GM19467 (cell line): ENCODE results near the gene RNF207.
"Not testable (repeated sequence)": the region's sequence is repeated elsewhere in the genome, so short reads cannot be mapped to it uniquely, and the experiment has no call there.

ENCODE experiments used
- ATAC-seq: cut with Tn5 transposase; IDR thresholded peaks from one replicate; pipeline ENCODE4 v1.9.1; 2021; ENCODE audit warnings: mild to moderate bottlenecking, moderate library complexity; ENCODE audit not compliant: unreplicated experiment

Gene RNF207

DNA sequence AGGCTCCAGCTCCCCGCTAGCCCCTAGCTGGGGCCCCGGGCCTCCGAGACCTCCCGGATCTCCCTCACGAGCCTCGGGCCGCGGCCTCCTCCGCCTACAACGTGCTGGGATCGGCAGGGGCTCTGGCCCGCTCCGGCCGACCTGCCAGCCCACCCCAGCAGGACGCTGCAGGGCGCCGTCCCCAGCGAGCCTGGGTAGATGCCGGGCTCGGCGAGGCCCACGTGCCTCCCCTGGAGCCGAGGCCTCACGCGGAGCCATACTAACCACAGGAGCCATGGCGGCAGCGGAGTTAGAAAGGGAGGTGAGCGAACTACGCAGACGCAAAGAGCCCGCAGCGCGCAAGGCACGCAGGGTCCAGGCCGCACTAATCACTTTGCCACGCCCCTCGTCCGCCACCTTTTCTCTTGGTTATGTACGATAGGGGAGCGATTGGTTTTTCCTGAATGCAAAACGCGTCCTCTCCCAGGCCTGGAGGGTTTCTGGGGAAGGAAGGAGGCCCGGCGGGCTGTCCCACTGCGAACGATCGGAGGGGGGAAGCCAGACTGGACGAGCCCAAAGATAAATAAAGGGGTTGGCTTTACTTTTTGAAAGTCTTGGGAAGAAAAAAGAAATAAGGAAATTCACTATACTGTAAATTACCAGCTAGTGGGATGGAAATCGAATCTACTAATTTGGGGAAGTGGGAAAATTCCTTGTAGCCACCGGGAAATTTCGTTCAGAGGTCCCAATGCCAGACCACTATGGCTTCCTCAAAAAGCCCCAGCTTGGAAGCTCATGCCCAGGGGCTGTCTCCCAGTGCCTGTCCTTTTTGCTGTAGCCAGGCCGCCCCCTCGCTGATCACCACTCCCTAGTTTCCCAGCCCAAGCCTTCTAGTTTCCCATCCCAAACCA lies 6.4 kb upstream of the RNF207 start, which contains the start of gene RPL22:
Gene RPL22 (minus strand): TSS at position 298 of the 890 bp plus-strand sequence. CDS start 22 bp downstream, at position 276.
- peak; percentile 95 for ATAC-seq

DNA sequence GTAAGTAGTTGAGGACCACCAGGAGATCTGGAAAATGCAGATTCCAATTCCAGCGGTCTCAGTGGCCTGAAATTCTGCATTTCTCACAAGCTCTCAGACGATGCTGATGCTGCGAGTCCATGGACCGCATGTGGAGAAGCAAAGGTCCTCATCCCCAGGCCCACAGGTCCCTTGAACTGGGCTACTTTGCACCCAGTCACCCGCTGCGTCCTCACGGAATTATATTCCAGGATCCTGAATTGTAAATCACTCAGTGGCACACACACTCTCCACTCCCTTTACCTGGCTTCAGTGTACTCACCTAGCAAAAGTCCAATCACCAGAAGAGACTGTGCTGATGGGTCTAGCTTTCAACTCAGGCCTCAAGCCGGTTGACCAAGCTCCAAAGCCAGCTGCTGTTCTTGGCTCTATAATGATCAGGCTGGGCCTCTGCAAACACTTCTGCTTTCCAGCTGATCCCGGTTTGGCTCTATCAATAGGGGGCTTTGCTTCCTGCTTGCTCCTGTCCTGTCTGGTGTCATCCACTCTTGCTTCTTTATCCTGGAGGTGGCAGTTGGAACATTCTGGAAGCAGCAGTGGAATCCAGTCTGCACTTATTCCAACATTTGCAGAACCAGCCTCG lies 5.6 kb upstream of the RNF207 start:
- ATAC-seq = no peak

DNA sequence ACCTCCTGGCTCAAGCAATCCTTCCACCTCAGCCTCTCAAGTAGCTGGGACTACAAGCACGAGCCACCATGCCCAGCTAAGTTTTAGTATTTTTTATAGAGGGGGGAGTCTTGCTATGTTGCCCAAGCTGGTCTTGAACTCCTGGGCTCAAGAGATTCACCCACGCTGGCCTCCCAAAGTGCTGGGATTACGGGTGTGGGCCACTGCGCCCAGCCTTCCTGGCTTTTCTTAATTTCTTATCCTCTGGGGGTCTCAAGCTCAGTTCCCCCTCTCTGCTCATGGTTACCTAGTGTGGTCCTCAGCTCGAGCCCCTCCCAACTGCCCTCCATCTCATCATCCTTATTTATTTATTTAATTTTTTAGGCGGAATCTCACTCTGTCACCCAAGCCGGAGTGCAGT lies 3.7 kb upstream of the RNF207 start:
- no peak for ATAC-seq

DNA sequence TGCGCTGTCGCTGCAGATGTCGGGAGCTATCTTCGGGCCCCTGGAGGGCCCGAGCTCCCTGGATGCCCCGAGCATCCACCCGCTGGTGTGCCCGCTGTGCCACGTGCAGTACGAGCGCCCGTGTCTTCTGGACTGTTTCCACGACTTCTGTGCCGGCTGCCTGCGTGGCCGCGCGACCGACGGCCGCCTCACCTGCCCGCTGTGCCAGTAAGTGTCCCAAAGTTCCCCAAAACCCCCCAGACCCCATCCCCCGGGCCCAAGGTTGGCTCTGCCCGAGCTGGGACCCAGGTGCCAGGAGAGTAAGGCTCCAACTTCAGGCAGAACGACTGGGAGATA lies 569 bp downstream of the RNF207 start:
- no peak for ATAC-seq

DNA sequence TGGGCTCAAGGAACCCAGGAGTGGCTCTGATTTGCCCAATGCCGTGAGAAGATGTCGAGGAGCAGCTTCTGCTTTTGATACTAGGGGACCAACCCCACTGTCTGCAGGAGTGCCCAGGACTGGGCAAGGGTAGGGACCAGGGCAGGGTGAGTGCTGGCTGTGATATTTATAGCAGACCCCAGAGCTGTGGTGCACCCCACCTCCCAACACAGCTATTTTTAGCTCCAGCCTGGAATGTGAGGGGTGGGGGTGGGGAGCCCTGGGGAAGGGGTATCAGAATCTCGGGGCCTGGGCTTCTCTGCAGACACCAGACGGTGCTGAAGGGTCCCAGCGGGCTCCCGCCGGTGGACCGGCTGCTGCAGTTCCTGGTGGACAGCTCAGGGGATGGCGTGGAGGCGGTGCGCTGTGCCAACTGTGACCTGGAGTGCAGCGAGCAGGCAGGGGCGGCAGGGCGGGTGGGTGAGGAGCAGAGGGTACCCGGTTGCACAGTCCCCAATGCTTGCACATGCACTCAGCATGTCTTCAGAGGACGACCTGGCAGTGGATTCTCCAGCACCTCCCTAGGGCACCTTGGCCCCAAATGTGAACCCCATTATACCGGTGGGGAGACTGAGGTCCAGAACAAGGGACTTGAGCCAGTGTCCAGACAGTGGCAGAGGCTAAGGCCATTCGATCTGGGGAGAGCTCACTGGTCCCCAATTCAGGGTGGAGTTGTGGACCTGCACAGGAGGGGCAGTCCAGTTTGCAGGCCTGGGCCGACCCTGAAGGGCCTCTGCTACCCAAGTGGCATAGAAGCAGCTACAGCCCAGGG lies 1.4 kb downstream of the RNF207 start:
- no peak for ATAC-seq

DNA sequence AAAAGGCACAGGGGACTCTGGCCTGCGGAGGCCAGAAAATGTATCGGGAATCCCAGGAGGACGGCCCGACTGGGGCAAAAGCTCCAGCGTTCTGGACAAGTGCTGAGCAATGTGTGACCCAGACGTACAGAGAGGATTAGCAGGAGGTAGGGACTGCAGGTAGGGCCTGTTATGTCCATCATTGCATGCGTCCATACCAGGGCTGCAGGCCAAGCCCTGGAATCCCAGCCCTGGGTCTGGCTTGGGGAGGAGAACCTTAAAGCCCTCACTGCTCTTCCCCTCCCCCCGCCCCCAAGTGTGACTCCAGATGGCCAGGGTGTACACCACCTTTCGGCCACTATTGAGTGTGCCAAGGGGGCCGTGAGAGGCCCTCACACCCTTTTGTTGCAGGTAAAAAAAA lies 2.0 kb downstream of the RNF207 start:
- no peak for ATAC-seq

DNA sequence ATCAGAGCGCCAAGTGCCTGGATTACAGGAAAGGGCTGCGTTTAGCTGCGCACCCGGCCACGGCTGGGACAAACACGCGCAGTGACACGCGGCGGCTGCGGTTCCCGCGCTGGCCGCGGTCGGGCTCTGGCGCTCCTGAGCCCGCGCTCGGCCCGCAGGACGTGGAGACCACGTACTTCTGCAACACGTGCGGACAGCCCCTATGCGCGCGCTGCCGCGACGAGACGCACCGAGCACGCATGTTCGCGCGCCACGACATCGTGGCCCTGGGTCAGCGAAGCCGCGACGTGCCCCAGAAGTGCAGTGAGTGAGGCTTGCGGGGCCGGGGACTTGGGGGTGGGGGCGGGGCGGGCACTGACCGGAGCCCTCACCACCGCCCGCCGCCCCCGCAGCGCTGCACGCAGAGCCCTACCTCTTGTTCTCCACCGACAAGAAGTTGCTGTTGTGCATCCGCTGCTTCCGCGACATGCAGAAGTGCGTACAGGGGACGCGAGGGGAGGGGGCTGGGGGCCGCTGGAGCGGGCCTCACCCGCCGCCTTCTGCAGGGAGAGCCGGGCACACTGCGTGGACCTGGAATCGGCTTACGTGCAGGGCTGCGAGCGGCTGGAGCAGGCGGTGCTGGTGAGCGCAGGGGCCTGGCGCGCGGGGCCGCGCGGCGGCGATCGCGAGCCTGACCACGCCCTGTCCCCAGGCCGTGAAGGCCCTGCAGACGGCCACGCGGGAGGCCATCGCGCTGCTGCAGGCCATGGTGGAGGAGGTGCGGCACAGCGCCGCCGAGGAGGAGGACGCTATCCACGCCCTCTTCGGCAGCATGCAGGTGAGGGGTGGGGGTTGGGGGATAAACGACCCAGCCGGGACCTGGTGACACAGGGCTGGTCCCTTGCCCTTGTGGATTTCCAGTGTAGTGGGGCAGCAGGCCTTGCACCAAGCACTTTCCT lies 3.1 kb downstream of the RNF207 start:
- ATAC-seq = no peak

DNA sequence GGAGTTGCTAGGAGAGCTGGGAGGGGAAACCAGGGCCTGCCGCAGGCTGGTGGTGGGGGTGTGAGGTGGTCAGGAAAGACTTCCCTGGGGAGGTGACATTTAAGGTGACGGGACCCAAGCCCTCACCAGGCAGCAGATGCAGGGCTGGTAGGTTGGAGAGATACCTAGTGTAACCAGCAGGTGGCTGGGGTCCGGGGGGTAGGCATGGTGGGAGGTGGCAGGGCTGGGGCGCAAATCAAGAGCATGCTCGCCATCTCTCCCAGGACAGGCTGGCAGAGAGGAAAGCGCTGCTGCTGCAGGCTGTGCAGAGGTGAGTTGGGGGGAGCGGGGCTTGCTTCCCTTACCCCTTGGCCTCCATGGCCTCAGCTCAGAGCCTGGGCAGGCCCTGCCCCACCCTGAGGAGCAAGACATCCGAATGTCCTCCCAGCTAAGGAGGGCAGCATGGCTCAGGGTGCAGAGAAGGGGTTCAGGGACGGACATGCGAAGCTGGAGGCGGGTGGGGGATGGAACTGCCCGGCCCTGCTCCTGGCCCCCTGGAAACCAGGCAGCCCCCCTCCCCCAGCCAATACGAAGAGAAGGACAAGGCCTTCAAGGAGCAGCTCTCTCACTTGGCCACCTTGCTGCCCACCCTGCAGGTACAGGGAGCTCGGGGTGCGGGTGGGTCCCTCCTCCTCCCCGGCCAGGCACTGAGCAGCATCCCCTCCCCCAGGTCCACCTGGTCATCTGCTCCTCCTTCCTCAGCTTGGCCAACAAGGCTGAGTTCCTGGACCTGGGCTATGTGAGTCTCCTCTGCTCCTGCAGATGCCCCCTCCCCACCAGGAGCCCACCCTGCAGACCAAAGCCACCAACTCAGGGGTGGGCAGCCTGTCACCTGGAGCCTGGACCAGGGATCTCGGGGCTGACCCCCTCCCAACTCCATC lies 4.0 kb downstream of the RNF207 start:
- ATAC-seq = no peak

DNA sequence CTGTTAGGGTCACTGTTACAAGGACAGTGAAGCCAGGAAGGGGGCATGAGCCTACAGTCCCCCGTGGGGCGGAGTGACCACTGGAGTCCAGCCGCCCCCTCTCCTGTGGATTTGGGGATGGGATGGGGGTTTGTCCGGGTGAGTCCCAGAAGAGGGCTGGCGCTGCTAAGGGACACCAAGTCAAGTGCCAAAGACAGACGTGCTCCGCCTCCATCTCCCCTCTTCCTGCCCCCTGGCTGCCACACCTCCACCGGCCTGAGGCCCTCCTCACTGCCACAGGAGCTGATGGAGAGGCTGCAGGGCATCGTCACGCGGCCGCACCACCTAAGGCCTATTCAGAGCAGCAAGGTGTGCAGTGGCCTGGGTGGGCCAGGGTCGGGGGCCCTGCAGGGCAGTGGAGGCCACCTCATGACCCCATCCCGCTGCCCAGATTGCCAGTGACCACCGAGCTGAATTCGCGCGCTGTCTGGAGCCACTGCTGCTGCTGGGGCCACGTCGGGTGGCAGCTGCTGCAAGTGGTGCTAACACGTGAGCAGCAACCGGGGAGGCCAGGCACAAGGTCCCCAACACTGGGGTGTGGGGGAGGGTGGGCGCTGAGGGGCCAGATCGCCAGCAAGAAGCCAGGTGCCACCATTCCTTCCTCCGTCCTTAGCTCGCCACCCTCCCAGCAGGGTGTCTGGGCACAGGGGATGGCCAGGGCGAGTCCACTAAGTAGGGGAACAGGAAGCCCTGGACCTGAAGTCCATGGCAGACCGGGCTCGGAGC lies 4.9 kb downstream of the RNF207 start:
- ATAC-seq = no peak

DNA sequence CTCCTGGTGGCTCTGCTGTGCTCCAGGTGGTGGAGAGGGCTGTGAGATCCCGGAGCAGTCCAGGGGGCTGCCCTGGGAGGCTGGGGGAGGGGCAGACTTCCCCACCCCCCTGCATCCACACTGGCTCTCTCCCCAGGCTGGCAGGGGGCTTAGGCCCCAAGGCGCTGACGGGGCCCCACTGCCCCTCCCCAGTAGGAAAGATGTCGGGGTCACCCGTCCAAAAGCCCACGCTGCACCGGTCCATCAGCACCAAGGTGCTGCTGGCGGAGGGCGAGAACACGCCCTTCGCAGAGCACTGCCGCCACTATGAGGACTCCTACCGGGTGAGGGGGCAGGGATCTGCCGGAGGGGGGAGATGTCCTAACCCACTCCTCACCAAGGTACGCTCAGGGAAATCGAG lies 5.8 kb downstream of the RNF207 start:
- ATAC-seq = no peak

DNA sequence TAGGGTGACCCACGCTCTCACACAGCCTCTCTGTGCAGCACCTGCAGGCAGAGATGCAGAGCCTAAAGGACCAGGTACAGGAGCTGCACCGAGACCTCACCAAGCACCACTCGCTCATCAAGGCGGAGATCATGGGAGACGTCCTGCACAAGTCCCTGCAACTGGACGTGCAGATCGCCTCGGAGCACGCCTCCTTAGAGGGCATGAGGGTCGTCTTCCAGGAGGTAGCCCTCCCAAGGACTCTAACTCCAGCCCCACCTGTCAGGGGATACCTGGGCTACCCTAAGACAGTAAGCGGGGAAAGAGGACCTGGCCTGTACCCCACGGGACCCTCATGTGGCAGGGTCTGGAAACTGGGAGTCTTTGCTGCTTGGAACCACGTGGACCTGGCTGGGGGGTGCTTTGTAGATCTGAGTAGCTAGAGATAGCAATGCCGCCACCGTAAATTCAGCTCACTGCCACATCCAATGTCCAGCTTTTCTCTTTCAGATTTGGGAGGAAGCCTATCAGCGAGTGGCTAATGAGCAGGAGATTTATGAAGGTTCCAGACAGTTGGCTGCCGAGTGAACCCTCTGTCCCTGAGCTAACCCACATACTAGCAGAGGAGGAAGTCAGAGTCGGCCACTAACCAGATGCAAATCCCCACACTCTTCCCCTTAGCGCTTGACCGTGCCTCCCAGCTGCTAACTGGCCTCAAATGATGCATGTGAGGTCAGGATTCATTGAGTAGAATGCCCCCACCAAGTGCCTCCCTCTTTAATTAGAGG lies 6.5 kb downstream of the RNF207 start:
- ATAC-seq = no peak

DNA sequence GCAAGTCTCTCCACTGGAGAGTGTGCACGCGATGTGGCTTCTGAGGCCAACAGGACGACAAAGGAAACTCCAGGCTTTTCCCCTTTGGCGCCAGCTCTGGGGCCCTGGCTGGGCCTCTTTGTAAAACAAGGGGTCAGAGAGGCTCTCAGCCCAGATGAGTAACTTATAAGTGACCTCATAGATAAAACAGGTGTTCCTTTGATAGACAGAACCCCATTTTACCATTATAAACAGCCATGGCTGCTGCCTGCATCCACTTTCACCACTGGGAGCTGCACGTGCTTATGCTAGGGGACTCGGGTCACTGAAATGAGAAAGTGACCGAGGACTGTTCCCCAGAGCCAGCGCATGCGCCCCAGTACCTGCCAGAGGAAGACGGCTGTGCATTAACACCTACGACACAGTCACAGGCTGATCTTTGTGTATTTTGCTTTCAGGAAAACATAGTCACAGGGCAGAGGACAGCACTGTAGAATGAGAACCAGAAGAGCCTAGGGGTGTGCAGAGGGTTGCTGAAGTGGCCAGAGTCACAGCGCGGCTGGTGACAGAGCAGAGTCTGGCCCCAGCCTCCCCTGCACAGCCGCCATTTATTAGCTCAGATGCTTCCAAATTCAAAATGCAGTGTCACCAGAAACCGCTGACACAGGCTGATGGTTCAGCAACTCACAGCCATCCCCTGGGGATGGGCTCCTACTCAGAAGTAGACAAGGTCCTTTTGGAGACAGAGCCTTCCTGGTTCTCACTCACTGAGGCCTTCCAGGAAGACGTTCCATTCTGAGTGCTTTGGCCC lies 12.7 kb downstream of the RNF207 start:
- no peak for ATAC-seq

DNA sequence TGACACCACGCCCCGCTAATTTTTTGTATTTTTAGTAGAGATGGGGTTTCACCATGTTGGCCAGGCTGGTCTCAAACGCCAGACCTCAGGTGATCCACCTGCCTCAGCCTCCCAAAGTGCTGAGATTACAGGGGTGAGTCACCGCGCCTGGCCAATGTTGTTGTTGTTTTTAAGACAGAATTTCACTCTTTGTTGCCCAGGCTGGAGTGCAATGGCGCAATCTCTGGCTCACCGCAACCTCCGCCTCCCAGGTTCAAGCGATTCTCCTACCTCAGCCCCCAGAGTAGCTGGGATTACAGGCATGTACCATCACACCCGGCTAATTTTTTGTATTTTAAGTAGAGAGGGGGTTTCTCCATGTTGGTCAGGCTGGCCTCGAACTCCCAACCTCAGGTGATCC lies 13.7 kb downstream of the RNF207 start:
- ATAC-seq = not testable (repeated sequence)

DNA sequence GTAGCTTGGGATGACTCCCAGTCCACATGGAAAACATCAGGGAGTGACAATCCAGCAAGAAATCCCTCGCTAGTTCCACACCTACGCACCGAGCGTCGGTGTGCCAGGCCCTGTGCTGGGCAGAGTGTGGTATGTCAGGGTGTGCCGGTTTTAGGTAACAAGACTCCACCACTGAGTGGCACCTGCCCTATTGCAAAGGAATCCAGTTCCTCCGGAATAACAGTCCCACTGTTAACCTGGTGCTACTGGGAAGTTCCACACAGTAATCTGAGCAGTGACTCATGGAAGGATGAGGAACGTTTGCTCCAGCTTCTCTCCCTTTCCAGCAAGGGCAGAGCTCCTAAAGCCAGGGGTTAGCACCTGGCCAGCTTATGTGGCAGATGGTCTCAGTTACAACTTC lies 14.3 kb downstream of the RNF207 start:
- no peak for ATAC-seq

DNA sequence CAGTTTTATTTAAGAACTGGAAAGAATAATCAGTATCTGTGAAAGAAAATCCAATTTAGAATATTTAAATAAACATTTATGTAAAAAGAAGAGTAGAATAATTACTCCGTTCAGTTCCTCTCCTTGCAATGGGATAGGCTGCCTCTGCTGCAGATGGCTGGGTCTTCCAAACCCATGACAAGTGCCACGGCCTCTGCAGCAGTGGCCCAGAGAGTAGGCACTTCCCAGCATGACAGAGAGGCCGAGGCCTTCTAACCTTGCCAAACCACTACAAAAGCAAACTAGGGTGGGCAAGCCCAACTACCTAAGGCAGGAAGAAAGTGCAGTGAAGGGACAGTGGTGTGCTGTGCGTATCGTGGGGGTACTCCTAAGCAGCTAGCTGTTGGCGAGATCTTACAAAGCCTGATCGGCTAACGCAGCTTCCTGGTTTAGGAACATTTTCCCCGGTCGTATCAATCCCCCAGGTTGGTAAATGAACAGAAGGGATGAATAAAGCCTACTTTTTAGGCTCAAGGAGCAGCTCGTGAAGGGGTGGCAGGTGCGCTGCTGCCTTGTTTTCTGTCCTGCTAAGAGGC lies 15.4 kb downstream of the RNF207 start:
- ATAC-seq = no peak

DNA sequence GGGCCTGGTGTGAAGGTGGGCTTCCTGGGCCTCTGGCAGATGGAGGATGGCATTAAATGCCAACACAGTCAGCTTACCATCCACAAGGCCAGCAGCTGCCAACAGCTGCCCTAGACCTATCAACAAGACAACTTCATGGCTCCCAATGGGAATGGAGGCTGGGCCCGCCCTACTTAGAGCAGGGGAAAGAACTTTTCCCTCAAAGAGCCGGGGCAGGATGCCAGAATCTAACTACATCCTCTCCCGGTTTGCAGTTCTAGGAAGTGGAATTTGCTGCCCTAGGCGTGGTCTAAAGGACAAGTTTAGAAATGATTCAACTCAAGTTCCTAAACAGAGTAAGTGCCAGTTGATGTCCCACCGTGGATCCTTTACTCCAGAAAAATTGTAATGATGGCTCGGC lies 16.7 kb downstream of the RNF207 start:
- ATAC-seq = no peak

DNA sequence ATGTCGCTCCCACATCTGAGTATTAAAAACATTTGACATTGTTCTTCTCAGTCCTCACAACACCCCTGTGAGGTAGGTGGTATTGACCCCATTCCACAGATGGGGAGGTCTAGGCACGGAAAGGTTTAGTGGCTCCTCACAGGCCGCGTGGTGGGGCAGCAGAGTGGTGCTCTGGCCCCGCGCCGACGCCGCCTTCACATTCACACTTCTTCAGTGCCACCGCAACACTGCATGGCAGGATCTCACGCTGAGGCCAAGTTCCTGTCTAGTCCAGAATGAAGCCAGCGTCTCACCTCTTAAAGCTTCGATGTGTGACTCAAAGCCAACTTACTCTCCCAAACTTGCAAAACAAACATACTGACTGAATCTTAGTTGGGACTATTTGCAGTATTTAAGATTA lies 17.7 kb downstream of the RNF207 start:
- ATAC-seq = no peak
